ENCODE measurements around the gene TM4SF1.

The TM4SF1 gene

GRCh38 chr3:149402481-149402880 is 25.0 kb upstream of the TM4SF1 start:
- DNase-seq (ENCODE audit: extremely low read depth, low read depth): no peak

GRCh38 chr3:149401926-149402310 is 24.5 kb upstream of the TM4SF1 start:
- no peak for DNase-seq (ENCODE audit: extremely low read depth, low read depth)

More at GRCh38 chr3:149402481-149402880, 25.0 kb upstream of the TM4SF1 start:
- TF ChIP-seq CTCF (IDR thresholded peaks at IDR 0.05; ENCODE audit: low read depth, low read length): no peak

GRCh38 chr3:149401212-149401925 is 23.9 kb upstream of the TM4SF1 start:
- DNase-seq (ENCODE audit: extremely low read depth, low read depth): no peak

More at GRCh38 chr3:149401926-149402310, 24.5 kb upstream of the TM4SF1 start:
- TF ChIP-seq CTCF (IDR thresholded peaks at IDR 0.05; ENCODE audit: low read depth, low read length): no peak

GRCh38 chr3:149400645-149401044 is 23.2 kb upstream of the TM4SF1 start:
- no peak for TF ChIP-seq CTCF (IDR thresholded peaks at IDR 0.05; ENCODE audit: low read depth, low read length)
- DNase-seq (ENCODE audit: extremely low read depth, low read depth): no peak

More at GRCh38 chr3:149401212-149401925, 23.9 kb upstream of the TM4SF1 start:
- TF ChIP-seq CTCF (IDR thresholded peaks at IDR 0.05; ENCODE audit: low read depth, low read length): no peak

- TF ChIP-seq CTCF (IDR thresholded peaks at IDR 0.05; ENCODE audit: low read depth, low read length): no peak
- no peak for DNase-seq (ENCODE audit: extremely low read depth, low read depth)
Observed at GRCh38 chr3:149398296-149398695, 20.8 kb upstream of the TM4SF1 start.

GRCh38 chr3:149397528-149397927 is 20.1 kb upstream of the TM4SF1 start:
- no peak for DNase-seq (ENCODE audit: extremely low read depth, low read depth)
- TF ChIP-seq CTCF (IDR thresholded peaks at IDR 0.05; ENCODE audit: low read depth, low read length): no peak

GRCh38 chr3:149396476-149396875 is 19.0 kb upstream of the TM4SF1 start:
- TF ChIP-seq CTCF (IDR thresholded peaks at IDR 0.05; ENCODE audit: low read depth, low read length): no peak
- DNase-seq (ENCODE audit: extremely low read depth, low read depth): no peak
